ENCODE data around the gene NPY2R.

Gene NPY2R

GRCh38 chr4:155249016-155249566 lies 40.7 kb downstream of the NPY2R start:
- no peak for DNase-seq

GRCh38 chr4:155252327-155252726 lies 43.9 kb downstream of the NPY2R start:
- no peak for DNase-seq

DNA sequence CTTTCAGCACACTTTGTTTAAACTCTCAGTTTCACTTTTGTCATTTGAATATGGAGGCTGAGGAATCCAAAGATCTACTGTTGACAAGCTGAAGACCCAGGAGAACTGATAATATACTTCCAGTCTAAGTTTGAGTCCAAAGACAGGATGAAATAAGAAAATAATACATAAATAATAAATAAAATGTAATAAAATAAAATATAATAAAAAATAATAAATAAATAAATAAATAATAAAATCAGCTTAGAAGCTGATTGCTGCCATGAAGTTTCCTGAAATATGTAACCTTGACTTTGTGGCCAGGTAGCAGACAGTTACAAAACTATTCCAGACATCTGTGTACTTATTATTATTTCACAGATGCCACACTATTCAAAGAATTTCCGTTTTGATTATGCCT lies 55.0 kb downstream of the NPY2R start:
- no peak for DNase-seq

DNA sequence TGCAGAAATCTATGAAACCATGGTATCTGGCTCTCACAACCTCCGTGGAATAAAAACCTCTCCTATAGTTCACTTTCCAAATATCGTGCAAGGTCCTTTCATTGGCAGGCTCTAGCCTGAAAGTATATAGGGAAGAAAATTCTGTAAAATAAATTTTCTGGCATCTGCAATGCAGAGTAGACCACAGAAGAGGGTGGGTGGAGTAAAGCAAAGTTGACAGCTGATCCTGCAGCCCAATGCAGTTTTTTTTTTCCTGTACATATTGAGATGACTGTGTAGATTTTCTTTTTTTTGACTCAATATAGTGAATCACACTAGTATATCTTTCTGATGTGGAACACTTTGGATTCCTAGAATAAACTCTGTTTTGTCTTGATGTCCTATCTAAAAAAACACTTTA lies 56.7 kb downstream of the NPY2R start:
- no peak for DNase-seq

Measured in inflammatory macrophage treated with lipopolysaccharide for 1 hour (primary cell).